K562 (cell line): ENCODE results near the gene B3GALT6. TPM values are rescaled to one million over a fixed set of nuclear protein-coding genes. Genes with fewer than 3 reads are reported as not detected.

Source experiments
- DNMT1 ChIP-seq: fragments of 450-650 bp; IDR thresholded peaks from 2 replicates; pipeline ENCODE4 v1.6.1; 2016; ENCODE audit warnings: antibody characterized with exemption, mild to moderate bottlenecking
- ETV5 ChIP-seq: sonication (generic); formaldehyde crosslinking; IDR thresholded peaks from 2 replicates; pipeline ENCODE4 v1.4.0; 2020; ENCODE audit warnings: low read depth, mild to moderate bottlenecking, missing genetic modification reagents
- HNRNPL ChIP-seq: fragments of 200-400 bp; formaldehyde crosslinking; IDR thresholded peaks from 2 replicates; pipeline ENCODE4 v1.6.1; 2017; ENCODE audit warnings: low read depth, mild to moderate bottlenecking, low read length
- MAFK ChIP-seq: IDR thresholded peaks from 2 replicates; pipeline ENCODE4 v1.6.1; 2011; ENCODE audit warnings: low read length, improper control_type of control experiment
- MTA2 ChIP-seq: fragments of 450-650 bp; IDR thresholded peaks from 2 replicates; pipeline ENCODE4 v1.6.1; 2016; ENCODE audit warnings: low read depth
- MTA3 ChIP-seq: fragments of 450-650 bp; formaldehyde crosslinking; IDR thresholded peaks from 2 replicates; pipeline ENCODE4 v1.6.1; 2017; ENCODE audit warnings: mild to moderate bottlenecking, borderline replicate concordance
- MYC ChIP-seq, 2 experiments: fragments of 250-450 bp in 1 of 2; sonication (Bioruptor Pico) in 1 of 2; IDR thresholded peaks; 2 replicates each; pipeline versions ENCODE4 v1.5.1 to v1.6.1; 2012 to 2021; ENCODE audit warnings: low read depth in 2 of 2, borderline replicate concordance in 1 of 2, improper control_type of control experiment in 1 of 2, low read length in 1 of 2, mild to moderate bottlenecking in 1 of 2, moderate library complexity in 1 of 2
- NCOA6 ChIP-seq: fragments of 450-650 bp; IDR thresholded peaks from 2 replicates; pipeline ENCODE4 v1.6.1; 2017; ENCODE audit warnings: mild to moderate bottlenecking
- PKNOX1 ChIP-seq: fragments of 450-650 bp; IDR thresholded peaks from 2 replicates; pipeline ENCODE4 v1.6.1; 2016
- PPARD ChIP-seq: fragments of 250-450 bp; sonication (Bioruptor Pico); IDR thresholded peaks from 2 replicates; pipeline ENCODE4 v1.8.0; 2022; ENCODE audit warnings: inconsistent platforms, mild to moderate bottlenecking, moderate library complexity
- PTRF ChIP-seq: fragments of 450-650 bp; IDR thresholded peaks from 2 replicates; pipeline ENCODE4 v1.6.1; 2016; ENCODE audit warnings: mild to moderate bottlenecking, missing genetic modification characterization, missing compliant biosample characterization
- RFX1 ChIP-seq: fragments of 450-650 bp; IDR thresholded peaks from 2 replicates; pipeline ENCODE4 v1.6.1; 2016; ENCODE audit warnings: mild to moderate bottlenecking, moderate library complexity
- RNF2 ChIP-seq: sonication (generic); IDR thresholded peaks from 2 replicates; pipeline ENCODE4 v1.6.1; 2016
- SOX6 ChIP-seq: fragments of 450-650 bp; IDR thresholded peaks from 2 replicates; pipeline ENCODE4 v1.6.1; 2014; ENCODE audit warnings: mild to moderate bottlenecking
- SRSF7 ChIP-seq: fragments of 200-400 bp; formaldehyde crosslinking; optimal IDR thresholded peaks from 2 replicates; pipeline ENCODE3; 2017; ENCODE audit warnings: mild to moderate bottlenecking, low read depth, low read length
- TSC22D4 ChIP-seq: fragments of 450-650 bp; IDR thresholded peaks from 2 replicates; pipeline ENCODE4 v1.6.1; 2016; ENCODE audit warnings: missing genetic modification characterization, missing biosample characterization, control low read depth
- USF2 ChIP-seq: sonication (generic); formaldehyde crosslinking; IDR thresholded peaks from 2 replicates; pipeline ENCODE4 v1.5.0; 2020; ENCODE audit warnings: missing genetic modification reagents
- ZBTB2 ChIP-seq: fragments of 450-650 bp; IDR thresholded peaks from 2 replicates; pipeline ENCODE4 v1.6.1; 2016; ENCODE audit warnings: antibody characterized with exemption
- ZFPM2 ChIP-seq: fragments of 250-450 bp; sonication (Bioruptor Pico); IDR thresholded peaks from 2 replicates; pipeline ENCODE4 v1.5.1; 2022; ENCODE audit warnings: mild to moderate bottlenecking
- ZNF311 ChIP-seq: fragments of 250-450 bp; sonication (Bioruptor Pico); IDR thresholded peaks from 2 replicates; pipeline ENCODE4 v1.4.0; 2020; ENCODE audit warnings: mild to moderate bottlenecking, moderate library complexity
- ZNF354B ChIP-seq: fragments of 250-450 bp; sonication (Bioruptor Pico); IDR thresholded peaks from 2 replicates; pipeline ENCODE4 v1.4.0; 2020
- ZNF644 ChIP-seq: fragments of 200-800 bp; sonication (Bioruptor generic); IDR thresholded peaks from 2 replicates; pipeline ENCODE4 v1.6.1; 2016; ENCODE audit warnings: low read depth, missing genetic modification characterization, missing compliant biosample characterization
- ZNF668 ChIP-seq: fragments of 250-450 bp; sonication (Bioruptor Pico); IDR thresholded peaks from 2 replicates; pipeline ENCODE4 v1.8.0; 2022; ENCODE audit warnings: mild to moderate bottlenecking, inconsistent platforms
- polyA plus RNA-seq, 8 experiments: library from polyadenylated mRNA; depleted of rRNA in 4 of 8; stranded (reverse) in 5 of 8; unstranded in 3 of 8; fragments of >200 nt; fragmentation: Nextera tagmentation in 2 of 8; fragmentation: Illumina TruSeq in 1 of 8; extraction: Ambion mirVana in 2 of 8; extraction: Trizol in 1 of 8; gene quantifications; 2 replicates each; pipeline versions ENCODE4 v1.2.1 to v1.2.3, GENCODE V29; 2011 to 2014; ENCODE audit warnings: inconsistent platforms in 1 of 8, missing spikeins in 1 of 8
- total RNA-seq, 7 experiments: library from RNA; depleted of rRNA in 6 of 7; stranded (reverse); fragments of >200 nt in 6 of 7; fragmentation: Illumina TruSeq in 2 of 7; extraction: Trizol in 2 of 7; gene quantifications; 2 replicates each; pipeline versions ENCODE4 v1.2.1 to v1.2.3, GENCODE V29; 2011 to 2021; ENCODE audit warnings: low replicate concordance in 1 of 7
- TF ChIP-seq, protein P1 (sequence below): fragments of 250-450 bp; sonication (Bioruptor Pico); IDR thresholded peaks from 2 replicates; pipeline ENCODE4 v1.4.0; 2020
- TF ChIP-seq, protein P2 (sequence below): fragments of 250-450 bp; sonication (Bioruptor Pico); IDR thresholded peaks from 2 replicates; pipeline ENCODE4 v1.5.0; 2021

B3GALT6 gene
- total and polyA plus RNA-seq, 9 of the 15 experiments (the other 6 are each of a cell fraction or from before 2014, with no cell fraction given) = 0.68 to 29.8 (median 9.9) TPM

DNA sequence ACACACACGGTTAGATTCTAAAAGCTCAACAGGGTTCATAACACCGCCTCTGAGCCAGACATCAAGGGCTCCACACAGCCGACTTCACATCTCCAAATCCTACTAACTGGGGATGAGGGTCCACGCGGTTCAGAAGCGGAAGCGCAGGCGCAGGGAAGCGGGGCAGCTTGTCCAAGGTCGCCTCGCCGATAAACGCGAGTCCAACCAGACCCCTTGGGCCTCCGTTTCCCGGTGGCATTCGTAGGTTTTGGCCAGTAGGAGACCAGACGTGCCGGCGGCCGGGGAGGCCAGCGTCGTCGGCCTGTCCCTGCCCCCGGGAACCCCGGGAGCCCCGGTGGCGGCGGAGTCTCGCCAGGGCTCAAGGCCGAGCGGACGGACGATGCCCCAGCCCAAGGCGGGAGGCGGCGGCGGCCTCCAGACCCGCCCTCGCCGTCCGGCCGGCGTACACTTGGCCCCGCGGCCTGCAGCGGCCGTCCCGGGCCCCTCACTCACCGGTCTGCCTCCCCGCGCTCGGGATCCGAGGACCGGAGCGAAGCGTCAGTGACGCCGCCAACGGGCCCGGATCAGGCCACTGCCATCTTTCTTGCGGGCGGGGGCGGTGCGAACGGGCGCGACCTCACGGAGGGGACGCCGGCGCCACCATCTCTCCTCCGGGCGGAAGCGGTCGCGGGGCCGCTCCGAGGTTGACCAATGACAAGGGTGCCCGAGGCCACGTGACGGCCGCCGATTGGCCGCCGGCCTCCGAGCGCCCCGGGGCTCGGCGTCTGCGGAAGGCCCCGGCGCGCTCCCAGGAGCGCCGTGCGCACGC, 433 bp upstream of the B3GALT6 start, which contains the start of gene SDF4 (continued):
- TF ChIP-seq, protein P1, sequence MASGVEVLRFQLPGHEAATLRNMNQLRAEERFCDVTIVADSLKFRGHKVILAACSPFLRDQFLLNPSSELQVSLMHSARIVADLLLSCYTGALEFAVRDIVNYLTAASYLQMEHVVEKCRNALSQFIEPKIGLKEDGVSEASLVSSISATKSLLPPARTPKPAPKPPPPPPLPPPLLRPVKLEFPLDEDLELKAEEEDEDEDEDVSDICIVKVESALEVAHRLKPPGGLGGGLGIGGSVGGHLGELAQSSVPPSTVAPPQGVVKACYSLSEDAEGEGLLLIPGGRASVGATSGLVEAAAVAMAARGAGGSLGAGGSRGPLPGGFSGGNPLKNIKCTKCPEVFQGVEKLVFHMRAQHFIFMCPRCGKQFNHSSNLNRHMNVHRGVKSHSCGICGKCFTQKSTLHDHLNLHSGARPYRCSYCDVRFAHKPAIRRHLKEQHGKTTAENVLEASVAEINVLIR (CRISPR knock-in tag) = peak; percentile 57
- no peak for TF ChIP-seq TSC22D4 (tag)
- TF ChIP-seq ZNF354B = no peak
- no peak for TF ChIP-seq MTA2
- TF ChIP-seq MYC (IDR thresholded peaks at IDR 0.05; ENCODE audit: low read depth, low read length) = peak; percentile 43; the same call in 1 of the 2 replicates
- no peak for TF ChIP-seq MYC (CRISPR knock-in tag; IDR thresholded peaks at IDR 0.05; ENCODE audit: borderline replicate concordance, low read depth)
- no peak for TF ChIP-seq ETV5 (CRISPR knock-in tag)
- TF ChIP-seq RNF2 = no peak
- no peak for TF ChIP-seq PPARD (CRISPR knock-in tag)
- TF ChIP-seq SRSF7 = no peak
- TF ChIP-seq MAFK = no peak
- TF ChIP-seq PTRF = no peak
- no peak for TF ChIP-seq ZNF668
- TF ChIP-seq RFX1 = no peak
- TF ChIP-seq ZBTB2 = no peak
- TF ChIP-seq SOX6 = peak; percentile 63
- peak; percentile 89; the same call in 1 of the 2 replicates for TF ChIP-seq ZFPM2 (CRISPR knock-in tag)
- no peak for TF ChIP-seq ZNF644 (tag)
- TF ChIP-seq PKNOX1 = no peak
- TF ChIP-seq USF2 = peak; percentile 96
- TF ChIP-seq, protein P2, sequence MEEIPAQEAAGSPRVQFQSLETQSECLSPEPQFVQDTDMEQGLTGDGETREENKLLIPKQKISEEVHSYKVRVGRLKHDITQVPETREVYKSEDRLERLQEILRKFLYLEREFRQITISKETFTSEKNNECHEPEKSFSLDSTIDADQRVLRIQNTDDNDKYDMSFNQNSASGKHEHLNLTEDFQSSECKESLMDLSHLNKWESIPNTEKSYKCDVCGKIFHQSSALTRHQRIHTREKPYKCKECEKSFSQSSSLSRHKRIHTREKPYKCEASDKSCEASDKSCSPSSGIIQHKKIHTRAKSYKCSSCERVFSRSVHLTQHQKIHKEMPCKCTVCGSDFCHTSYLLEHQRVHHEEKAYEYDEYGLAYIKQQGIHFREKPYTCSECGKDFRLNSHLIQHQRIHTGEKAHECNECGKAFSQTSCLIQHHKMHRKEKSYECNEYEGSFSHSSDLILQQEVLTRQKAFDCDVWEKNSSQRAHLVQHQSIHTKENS (CRISPR knock-in tag) = no peak
- no peak for TF ChIP-seq ZNF311 (CRISPR knock-in tag)
- no peak for TF ChIP-seq NCOA6
- peak; percentile 84 for TF ChIP-seq MTA3
- TF ChIP-seq HNRNPL = peak; percentile 71; the same call in 1 of the 2 replicates
- no peak for TF ChIP-seq DNMT1
